Activated CD8-positive, alpha-beta memory T cell treated with anti-CD3 and anti-CD28 coated beads, Interleukin-2, amount 50 U/mL, for 48 hours (primary cell): ENCODE measurements around the gene KRT36.

Experiments used
- DNase-seq: peaks from one replicate; pipeline ENCODE4 v3.0.0-alpha.2; 2020

Gene KRT36

GRCh38 chr17:41475421-41475820, 14.3 kb downstream of the KRT36 start:
- no peak for DNase-seq

GRCh38 chr17:41474863-41475262, 14.8 kb downstream of the KRT36 start:
- DNase-seq, result no peak

GRCh38 chr17:41468346-41468745, 21.4 kb downstream of the KRT36 start:
- no peak for DNase-seq

- DNase-seq, result no peak
These were observed 22.1 kb downstream of the KRT36 start for GRCh38 chr17:41467561-41467960.

DNA sequence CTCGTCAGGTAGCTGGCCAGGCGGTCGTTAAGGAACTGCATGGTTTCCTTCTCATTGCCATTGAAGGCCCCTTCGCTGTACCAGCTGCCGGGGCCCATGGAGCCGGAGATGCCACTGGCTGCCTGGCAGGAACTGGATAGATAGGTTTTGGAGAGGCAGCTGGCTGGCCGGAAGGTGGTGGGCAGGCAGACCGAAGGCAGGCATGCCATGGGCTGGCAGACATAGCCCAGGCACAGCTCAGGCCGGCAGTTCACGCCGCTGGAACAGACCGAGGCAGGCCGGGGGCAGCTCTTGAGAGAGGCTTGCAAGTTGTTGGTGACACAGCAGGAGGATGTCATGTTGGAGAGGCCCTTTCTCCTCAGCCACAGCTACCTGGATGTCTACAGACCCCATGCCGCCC, 22.7 kb downstream of the KRT36 start, which contains the start of gene KRT32:
Gene KRT32, minus strand, starts transcription at position 399 of the 400 bp plus-strand sequence. Its CDS starts 61 bp downstream, at position 338.
- DNase-seq, result no peak

- DNase-seq, result no peak
These were observed 25.0 kb downstream of the KRT36 start for GRCh38 chr17:41464682-41465081.

DNA sequence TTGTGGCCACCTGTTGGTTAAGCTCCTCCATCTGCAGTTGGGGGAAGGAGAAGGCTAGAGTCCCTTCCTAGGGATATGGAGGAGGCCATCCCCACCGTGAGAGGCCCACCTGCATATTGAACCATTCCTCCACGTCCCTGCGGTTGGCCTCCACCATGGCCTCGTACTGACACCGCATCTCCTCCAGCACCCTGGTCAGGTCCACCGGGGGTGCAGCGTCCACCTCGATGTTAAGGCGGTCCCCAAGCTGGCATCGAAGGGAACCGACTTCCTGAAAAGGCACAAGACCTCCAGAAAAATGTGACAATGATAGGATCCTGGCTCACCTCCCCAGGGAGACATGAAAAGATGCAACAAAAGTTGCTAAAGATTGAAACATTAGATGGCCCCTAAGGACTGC, 25.5 kb downstream of the KRT36 start:
- DNase-seq, result no peak

- DNase-seq, result no peak
These were observed 26.0 kb downstream of the KRT36 start for GRCh38 chr17:41463746-41464145.

DNA sequence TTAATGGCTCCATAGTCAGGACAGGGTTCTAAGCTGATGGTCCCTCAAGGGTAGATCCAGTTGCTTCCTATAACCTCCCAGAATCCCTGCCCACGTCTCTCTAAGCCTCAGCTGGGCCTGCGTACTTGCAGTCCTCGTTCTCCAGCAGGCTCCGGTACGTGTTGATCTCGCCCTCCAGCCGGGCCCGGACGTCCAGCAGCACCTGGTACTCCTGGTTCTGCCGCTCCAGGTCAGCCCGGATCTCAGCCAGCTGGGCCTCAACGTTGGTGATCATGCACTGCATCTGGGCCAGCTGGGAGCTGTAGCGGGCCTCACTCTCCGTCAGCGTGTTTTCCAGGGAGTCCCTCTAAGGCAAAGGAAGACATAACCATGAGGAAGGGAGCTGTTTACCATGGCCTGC, 27.0 kb downstream of the KRT36 start:
- DNase-seq, result no peak

GRCh38 chr17:41457676-41458075, 32.0 kb downstream of the KRT36 start:
- DNase-seq, result no peak

- no peak for DNase-seq
These were observed 33.5 kb downstream of the KRT36 start for GRCh38 chr17:41456204-41456603.

GRCh38 chr17:41455236-41455635, 34.5 kb downstream of the KRT36 start:
- no peak for DNase-seq

DNA sequence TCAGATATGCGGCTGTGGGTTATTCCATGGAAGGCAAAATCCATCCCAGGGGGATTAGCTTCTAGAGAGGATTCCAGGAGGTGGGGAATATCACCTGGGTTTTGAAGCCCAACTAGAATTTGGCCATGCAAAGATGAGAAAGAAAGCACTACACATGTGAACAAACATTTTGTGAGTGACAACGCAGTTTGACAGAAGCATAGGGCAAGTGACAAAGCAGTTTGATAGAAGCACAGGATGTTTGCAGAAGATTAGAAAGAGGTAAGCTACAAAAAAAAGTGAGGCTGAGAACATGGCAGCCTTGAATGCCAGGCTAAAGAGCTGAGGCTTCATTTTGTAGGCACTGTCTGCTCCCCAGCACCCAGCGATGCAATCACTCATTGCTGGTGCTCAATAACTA, 36.6 kb downstream of the KRT36 start:
- DNase-seq, result no peak

DNA sequence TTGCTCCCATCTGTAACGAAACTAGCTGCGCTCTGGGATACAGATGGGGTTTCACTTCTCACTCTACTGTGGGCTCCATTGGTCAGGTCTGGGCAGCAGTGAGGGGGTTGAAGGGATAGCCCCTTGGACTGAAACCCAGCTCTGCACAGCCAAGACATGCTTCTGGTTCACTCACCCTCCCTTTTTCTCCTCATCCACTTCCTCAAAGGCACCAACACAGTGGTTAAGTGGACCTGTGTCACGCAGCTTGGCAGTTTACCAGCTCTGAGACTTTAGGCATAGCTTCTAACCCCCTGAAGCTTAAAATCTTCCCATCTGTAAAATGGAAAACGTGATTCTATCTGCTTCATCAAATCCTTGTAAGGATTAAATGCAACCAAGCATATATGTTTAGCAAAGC, 37.4 kb downstream of the KRT36 start:
- DNase-seq, result no peak

GRCh38 chr17:41451154-41451728, 38.5 kb downstream of the KRT36 start:
- no peak for DNase-seq

- no peak for DNase-seq
These were observed 40.7 kb downstream of the KRT36 start for GRCh38 chr17:41449008-41449407.

DNA sequence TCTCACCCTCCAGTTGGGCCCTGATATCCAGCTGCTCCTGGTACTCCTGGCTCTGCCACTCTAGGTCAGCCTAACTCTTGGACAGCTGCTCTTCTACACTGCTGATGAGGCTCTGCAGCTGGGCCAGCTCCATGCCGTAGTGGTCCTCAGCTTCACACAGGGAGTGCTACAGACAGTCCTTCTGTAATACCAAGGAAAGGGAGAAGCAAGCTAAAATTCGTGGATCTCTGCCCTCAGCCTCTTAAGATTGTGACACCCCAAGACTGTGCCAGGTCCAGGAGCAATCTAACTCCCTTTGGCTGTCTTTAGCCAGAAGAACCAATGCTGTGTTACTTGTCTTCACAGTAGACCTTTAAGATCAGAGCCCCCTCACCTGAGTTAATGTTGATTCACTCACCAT, 41.2 kb downstream of the KRT36 start:
- DNase-seq, result no peak

DNA sequence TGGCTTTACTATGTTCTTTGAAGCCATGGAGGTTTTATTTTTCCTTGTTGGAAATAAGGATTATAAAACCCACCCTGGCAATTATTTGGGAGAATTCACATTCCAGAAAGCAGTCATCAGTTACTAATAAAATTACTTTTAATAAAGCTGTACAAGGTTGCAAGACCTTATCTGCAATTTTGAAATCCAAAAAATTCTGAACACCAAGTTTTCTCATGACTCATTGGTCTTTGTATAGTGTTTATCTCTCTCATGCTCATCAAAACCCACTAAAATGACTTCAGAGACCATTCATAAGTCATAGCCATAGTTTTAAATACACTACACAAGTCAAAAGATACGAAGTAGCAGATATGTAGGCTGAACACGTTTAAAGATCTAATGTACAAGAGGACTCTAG, 42.9 kb downstream of the KRT36 start:
- DNase-seq, result no peak

DNA sequence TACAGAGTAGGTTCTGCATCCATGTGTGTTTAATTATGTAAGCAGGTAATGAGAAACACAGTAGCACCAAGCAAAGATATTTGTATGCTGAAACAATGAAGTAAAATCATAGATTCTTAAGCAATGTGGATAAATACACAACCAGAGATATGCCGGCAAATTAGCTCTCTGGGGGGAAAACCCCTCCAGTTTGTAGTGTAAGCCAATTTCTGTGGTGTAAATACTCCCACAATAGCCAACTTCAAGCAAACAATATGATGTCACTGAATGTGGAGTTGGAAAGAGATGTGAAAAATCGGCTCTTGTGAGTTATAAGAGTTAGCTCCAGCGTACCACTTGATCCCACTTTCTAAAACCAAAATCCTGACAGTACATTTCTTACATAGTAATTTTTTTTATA, 45.1 kb downstream of the KRT36 start:
- no peak for DNase-seq

DNA sequence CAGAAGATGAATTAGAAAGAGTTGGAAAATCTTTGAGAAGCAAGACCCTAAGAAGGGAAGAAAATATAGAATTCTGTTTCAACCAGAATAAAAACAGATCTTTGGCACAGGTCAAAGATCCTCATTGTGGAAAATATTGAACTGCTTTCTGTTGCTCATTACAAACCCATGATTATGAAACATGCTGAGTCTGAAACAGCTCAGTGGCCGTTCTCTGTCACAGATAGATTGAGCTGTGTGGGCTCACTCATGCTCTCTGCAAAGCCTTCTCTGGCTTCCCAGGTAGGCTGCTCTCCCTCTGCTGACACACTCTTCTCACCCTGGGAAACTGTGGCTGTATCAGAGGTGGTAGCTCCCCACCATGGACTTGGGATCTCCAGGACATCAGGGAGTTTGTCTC, 45.5 kb downstream of the KRT36 start:
- no peak for DNase-seq

- no peak for DNase-seq
These were observed 47.0 kb downstream of the KRT36 start for GRCh38 chr17:41442739-41443138.

- no peak for DNase-seq
These were observed 49.1 kb downstream of the KRT36 start, which contains the start of gene KRT38 for GRCh38 chr17:41440531-41441033. Gene KRT38 (minus strand): TSS chr17:41440983. CDS start chr17:41440921, 62 bp downstream.

DNA sequence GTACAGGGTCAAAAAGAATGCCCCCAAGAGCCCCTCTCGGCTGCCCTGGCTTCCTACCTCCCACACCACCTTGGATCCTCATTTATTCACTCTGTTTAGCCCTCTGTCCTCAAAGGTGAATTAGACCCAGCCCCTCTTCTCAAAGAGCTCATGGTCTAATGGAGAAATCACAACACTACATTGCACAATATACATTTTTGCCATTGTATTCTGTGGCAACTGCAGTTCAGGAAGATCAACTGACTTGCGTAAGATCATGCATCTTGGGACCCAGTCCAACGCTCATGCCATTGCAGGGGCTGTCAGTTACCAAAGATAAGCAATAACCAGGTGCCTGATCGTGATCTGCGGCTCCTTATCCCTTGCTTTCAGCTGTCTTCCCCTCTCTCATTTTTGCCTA, 50.3 kb downstream of the KRT36 start:
- DNase-seq, result no peak

DNA sequence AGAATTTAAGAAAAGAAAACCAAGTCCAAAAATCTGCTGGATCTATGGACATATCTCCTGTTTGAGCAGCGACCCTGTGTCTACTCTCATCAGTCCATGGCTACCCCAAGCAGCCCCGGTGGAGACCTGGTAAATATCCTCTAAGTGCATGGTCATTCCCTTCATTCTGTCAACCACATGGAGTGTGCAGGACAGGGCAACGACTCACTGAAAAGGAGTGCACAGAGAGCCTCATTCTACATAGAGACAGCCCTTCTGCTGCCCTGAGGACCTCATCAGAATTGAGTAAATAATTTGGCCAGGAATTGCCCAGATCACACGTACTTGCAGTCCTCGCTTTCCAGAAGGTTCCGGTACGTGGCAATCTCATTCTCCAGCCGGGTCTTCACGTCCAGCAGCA, 51.9 kb downstream of the KRT36 start:
- no peak for DNase-seq

DNA sequence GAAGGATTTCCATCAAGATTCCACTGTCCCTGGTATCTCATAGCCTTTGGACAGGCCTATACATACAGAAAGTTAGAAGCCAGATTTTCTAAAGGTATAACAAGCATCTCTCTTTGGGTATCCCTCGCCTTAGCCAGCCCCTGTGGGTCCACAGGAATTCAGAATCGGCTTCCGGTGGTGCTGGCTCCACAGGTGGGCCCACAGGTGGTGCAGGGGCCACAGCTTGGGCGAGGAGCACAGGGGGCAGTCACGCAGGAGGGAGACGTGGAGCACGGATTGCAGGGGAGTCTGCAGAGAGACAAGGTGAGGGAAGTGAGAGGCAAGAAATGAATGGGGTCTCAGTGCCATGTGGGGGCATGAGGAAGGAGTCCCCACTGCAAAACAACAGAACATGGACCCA, 52.5 kb downstream of the KRT36 start:
- no peak for DNase-seq
